Stimulated activated CD8-positive, alpha-beta memory T cell treated with anti-CD3 and anti-CD28 coated beads, Interleukin-7, amount 100 ng/mL, for 48 hours (primary cell): ENCODE measurements around the gene HPN.
A peak's percentile ranks its signal among the peaks of the same experiment; 100 is the strongest.
"Not testable (repeated sequence)": the region's sequence is repeated elsewhere in the genome, so short reads cannot be mapped to it uniquely, and the experiment has no call there.

Source experiments
- DNase-seq, 2 donors: peaks; one replicate each; pipeline ENCODE4 v3.0.0-alpha.2; 2020; ENCODE audit warnings: low read depth in 1 of 2; ENCODE audit errors: extremely low read depth in 1 of 2

Gene HPN

DNA sequence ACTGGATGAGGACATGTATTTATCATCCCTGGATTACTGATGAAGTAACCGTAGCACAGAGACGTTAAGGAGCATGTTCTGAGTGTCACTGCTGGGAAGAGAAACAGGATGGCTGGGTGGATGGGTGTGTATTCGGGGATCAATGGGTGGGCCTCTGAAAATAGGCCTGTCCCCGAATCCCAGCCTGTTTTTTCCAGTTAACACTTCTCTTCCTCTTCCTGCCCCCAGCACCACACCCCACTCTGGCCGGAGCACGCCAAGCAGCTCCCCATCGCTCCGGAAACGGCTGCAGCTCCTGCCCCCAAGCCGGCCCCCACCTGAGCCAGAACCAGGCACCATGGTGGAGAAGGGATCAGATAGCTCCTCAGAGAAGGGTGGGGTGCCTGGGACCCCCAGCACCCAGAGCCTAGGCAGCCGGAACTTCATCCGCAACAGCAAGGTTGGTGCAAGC is 32.6 kb upstream of the HPN start:
- DNase-seq = no peak

- no peak for DNase-seq
Observed at GRCh38 chr19:35009424-35010415, 31.8 kb upstream of the HPN start.

GRCh38 chr19:35011091-35011689 is 30.3 kb upstream of the HPN start:
- no peak for DNase-seq

DNA sequence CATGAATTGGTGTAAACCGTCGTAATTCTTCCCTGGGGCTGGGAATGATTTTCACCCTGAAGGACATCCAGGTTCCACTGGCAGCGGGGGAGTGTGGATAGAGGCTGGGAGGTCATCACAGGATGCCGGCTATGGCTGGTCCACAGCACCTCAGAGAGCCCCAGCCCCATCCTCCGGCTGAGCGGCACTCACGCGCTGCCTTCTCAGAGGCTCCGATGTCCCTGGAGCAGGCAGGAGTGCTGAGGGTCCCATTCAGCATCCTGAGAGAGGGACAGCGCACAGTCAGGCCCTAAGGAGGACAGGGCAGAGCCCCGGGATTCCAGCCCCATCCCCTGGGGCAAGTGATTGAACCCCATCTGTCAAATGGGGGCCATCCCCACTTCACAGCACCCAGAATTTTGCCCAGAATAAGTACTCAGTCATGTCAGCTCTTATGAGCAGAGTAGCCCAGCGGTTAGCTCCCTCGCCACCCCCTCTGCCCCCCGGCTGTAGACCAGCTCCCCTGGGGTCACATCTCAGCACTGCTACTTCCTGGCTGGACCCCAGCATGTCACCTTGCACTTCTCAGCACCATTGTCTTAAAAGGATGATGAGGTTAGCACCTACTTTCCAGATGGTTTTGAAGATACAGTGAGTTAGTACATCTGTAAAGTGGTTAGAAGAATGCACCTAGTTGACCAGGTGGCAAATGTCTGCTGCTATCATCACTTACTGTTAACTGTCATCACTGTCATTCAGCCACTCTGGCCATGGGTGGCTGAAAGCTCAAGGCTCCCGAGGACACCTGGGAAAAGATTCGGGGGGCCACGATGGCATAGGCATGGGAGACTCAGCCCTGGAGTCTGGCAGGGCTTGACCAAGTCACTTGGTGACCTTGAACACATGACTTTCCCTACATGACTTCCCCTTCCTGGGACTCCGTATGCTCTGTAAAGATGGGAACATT is 29.5 kb upstream of the HPN start:
- DNase-seq = no peak

DNA sequence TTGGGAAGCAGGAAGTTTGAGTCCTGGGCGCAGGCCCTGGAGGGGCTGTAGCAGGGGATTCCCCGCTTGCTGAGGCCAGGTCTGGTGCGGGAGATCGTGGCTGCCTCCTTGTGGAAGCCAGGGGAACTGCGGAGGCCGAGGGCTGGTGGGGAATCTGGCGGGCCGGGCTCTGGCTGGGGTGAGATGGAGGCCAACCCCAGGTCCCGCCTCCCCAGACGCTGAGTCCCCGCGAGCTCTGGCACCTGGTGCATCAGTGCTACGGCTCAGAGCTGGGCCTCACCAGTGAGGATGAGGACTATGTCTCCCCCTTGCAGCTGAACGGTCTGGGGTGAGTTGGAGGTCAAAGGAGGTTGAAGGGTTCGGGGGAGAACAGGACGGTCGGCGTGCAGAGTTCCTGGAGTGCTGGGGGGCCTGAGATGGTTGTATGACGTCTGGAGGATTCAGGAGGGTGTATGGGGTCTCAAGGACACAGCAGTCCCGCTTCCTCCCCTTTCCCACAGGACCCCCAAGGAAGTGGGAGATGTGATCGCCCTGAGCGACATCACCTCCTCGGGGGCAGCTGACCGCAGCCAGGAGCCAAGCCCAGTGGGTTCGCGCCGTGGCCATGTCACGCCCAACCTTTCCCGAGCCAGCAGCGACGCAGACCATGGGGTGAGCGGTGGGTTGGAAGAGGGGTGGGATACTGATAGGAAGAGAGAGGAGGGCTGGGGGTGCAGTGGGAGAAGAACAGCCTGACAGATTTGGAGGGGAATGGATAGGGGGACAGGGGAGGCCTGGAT is 28.3 kb upstream of the HPN start:
- DNase-seq = peak; percentile 53 to 66

DNA sequence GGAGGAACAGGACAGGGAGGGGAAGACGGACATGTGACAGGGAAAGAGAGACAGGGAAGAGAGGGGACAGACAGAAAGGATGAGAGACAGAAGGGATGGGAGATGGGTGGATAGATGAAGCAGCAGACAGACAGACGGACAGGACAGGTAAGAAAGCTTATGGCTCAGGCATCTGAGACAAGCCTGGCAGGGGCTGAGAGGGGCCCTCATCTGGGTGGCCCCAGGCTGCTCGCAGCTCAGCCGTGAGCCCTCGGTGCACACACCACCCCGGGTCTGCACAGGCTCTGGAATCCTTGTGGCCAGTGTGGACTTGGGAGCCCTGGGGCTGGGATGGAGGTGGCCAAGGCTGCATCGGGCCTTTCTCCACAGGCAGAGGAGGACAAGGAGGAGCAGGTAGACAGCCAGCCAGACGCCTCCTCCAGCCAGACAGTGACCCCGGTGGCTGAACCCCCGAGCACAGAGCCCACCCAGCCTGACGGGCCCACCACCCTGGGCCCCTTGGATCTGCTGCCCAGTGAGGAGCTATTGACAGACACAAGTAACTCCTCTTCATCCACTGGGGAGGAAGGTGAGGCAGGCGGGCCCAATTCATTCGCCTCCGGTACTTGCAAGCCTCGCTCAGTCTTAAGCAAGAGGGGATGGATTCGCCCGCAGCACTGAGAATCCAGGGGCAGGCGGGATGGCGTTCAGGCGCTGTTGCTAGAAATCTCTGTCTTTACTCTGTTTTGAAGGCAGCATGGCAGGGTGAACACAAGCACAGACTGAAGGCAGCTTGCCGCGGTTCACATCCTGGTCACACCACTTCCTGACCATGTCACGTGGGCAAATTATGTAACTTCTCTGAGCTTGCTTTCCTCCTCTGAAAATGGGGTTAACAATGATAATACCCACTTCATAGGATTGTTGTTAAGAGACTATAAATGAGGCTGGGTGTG is 27.4 kb upstream of the HPN start:
- DNase-seq = no peak

DNA sequence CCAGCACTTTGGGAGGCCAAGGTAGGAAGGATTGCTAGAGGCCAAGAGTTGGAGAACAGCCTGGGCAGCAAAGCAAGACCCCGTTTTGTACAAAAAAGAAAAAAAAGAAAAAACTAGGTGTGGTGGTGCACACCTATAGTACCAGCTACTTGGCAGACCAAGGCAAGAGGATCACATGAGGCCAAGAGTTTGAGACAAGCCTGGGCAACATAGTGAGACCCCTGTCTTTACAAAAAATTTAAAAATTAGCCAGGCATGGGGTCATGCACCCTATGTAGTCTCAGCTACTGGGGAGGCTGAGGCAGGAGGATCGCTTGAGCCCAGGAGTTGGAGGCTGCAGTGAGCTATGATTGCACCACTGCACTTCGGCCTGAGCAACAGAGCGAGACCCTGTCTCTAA is 26.7 kb upstream of the HPN start:
- DNase-seq = not testable (repeated sequence)

DNA sequence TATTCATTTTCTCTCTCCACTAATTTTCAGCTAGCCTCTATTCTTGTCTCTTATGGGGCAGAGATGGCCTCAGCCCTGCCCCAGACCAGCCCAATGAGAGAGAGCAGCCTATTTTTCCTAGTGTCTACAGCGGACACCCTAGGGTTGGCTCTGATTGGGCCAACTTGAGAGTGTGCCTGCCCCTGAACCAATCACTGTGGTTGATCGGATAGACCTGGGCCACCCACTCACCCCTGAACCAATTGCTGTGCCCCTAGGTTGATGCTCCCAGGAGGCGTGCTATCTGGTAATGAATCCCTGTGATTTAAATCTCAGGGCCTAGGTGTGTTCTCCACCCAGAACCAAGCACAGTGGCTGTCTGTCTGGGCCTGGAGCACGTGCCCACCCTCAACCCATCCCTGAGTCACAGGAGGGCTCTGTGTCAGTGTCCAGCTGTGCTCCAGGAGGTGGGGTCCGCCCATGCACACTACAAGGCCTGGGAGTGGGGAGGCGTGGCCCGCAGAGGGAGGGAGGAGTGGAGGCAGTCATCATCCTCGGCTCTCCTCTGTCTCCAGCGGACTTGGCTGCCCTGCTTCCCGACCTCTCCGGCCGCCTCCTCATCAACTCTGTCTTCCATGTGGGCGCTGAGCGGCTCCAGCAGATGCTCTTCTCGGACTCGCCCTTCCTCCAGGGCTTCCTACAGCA is 26.1 kb upstream of the HPN start:
- DNase-seq = no peak

- DNase-seq = no peak
Observed at GRCh38 chr19:35015954-35016351, 25.6 kb upstream of the HPN start.

- no peak for DNase-seq
Observed at GRCh38 chr19:35017507-35017906, 24.0 kb upstream of the HPN start.

- DNase-seq = no peak
Observed at GRCh38 chr19:35018379-35018778, 23.1 kb upstream of the HPN start.

- DNase-seq = no peak
Observed at GRCh38 chr19:35019144-35019543, 22.4 kb upstream of the HPN start.

DNA sequence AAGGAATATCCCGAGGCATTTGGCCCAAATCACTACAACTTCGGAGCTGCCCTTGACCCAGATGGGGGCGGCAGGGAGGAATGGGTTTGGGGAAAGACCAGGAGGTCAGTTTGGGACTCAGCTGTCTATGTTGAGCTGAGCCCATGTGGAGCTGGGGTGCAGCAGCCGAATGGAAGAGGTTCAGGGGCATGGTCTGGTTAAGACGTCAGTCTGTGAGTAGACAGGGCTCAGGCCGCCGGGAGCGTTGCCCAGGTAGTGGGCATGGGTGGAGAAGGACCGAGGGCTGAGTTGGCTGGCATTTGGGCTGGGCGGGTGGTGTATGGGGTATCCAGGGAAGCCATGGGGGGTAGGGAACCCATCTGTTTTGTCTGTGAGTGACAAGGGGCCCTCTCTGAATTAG is 20.5 kb upstream of the HPN start:
- DNase-seq = no peak

DNA sequence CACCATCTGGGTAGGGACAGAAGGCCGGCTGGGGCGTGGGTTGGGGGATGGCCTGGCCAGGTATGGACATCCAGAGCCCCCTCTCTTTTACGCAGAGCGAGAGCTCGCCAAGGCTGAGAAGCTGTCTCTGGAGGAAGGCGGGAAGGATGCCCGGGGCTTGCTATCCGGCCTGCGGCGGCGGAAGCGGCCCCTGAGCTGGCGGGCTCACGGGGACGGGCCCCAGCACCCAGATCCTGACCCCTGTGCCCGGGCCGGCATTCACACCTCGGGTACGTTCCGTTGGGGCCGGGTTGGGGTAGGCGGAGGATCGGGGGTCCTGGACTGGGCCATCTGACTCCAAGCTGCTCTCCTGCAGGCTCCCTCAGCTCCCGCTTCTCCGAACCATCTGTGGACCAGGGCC is 19.9 kb upstream of the HPN start:
- no peak for DNase-seq

DNA sequence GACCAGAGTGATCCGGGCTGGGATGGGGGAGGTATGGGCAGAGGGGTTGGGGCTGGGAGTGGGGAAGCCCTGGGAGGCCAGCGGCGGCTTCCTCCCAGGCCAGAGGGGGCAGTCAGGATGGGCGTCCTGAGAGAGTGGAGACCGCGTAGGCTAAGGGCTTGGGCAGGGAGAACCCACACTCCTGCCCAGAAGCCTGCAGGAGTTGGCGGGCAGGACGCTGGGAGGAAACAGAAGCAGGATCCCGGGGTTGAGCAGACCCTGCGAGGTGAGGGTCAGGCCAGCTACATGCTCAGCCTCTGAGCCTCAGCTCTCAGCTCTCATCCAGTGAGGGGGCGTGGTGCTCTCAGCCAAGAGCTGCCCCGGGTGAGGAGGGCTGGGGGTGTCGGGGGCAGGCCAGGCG is 19.1 kb upstream of the HPN start:
- DNase-seq = no peak

DNA sequence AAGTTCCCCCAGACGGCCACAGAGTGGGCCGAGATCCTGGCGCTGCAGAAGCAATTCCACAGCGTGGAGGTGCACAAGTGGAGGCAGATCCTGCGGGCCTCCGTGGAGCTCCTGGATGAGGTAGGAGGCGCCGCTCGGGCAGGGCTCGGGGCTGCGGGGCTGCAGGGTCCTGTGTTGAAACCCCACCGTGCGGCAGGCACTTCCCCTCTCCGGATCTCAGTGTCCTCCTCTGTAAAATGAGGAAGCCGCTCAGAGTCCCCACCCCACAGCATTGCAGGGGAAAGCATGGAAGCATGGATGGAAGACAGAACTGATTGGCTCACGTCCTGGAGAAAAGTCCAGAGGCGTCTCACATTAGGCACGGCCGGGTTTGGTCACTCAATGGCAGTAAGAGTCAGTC is 18.1 kb upstream of the HPN start:
- DNase-seq = no peak

DNA sequence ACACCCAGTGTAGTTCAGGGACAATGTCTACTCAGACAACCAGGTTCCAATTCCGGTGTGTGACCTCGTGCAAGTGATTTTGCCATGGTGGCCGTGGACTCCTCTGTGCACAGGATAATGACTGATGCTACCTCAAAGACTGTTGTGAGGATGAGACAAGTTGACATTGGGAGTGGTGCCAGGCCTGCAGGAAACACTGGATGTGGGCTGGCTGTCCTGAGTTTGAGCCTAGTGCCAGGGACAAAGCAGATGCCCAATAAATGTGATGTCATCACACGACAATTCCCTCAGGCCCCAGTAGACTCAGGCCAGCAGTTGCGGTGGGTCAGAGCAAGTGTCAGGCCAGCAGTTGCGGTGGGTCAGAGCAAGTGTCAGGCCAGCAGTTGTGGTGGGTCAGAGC is 17.4 kb upstream of the HPN start:
- no peak for DNase-seq

DNA sequence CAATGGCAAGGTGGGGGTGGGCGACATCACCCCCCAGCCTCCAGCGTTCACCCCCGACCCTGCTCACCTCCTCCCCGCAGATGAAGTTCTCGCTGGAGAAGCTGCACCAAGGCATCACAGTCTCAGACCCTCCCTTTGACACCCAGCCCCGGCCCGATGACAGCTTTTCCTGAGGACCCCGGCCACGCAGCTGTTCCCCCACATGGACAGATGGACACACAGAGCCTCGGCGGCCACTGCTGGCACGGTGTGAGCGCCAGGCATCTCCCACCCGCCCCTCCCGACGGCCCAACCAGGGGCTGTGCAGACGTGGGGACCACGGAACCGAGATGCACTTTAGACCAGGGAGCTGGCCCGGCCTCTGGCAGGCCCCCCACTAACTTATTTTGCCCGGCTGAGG is 15.6 kb upstream of the HPN start:
- DNase-seq = no peak

DNA sequence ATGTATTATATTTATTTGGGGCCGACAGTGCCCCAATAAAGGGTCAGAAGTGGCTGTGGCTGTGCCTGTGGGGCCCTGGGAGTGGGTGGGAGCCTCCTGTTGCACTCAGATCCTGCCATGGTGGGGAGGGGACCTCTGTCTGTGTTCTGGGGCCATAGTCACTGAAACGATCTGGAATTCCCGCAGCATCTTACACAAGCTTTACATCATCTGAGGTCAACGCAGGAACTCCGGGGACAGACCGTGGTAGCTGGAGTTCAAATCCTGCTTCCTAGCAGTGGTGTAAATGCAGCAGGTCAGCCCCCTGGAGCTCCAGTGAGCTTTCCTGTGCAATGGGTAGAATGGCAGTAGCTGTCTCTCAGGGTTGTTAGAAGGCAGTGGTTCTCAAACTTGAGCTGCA is 15.1 kb upstream of the HPN start:
- DNase-seq = no peak
